Stomach (tissue), 9 donors: Measurements from ENCODE around the gene HPGD. TPM values are rescaled to one million over a fixed set of nuclear protein-coding genes. Genes with fewer than 3 reads are reported as not detected.
A peak's percentile ranks its signal among the peaks of the same experiment; 100 is the strongest.

Experiments used
- DNase-seq, 2 donors: peaks; one replicate each; pipeline versions ENCODE4 v3.0.0 to v3.0.0-alpha.2; 2013 to 2019
- H3K27ac ChIP-seq, 5 donors: fragments of 200-600 bp in 4 of 5; sonication (generic) in 4 of 5; one replicate each; pipeline ENCODE4 v1.5.1; 2013 to 2019; ENCODE audit warnings: mild to moderate bottlenecking in 1 of 5, moderate library complexity in 1 of 5
- H3K27me3 ChIP-seq, 3 donors: fragments of 200-600 bp; sonication (generic); one replicate each; pipeline ENCODE4 v1.5.1; 2017 to 2019; ENCODE audit warnings: mixed run types in 1 of 3
- H3K36me3 ChIP-seq, 4 donors: fragments of 200-600 bp; sonication (generic); 1 replicate in 3 of 4; 2 replicates in 1 of 4; pipeline ENCODE4 v1.5.1; 2016 to 2019
- H3K4me1 ChIP-seq, 4 donors: fragments of 200-600 bp; sonication (generic); one replicate each; pipeline ENCODE4 v1.5.1; 2016 to 2019
- H3K4me3 ChIP-seq, 4 donors: fragments of 200-600 bp; sonication (generic) in 3 of 4; one replicate each; pipeline ENCODE4 v1.5.1; 2016 to 2019; ENCODE audit warnings: mild to moderate bottlenecking in 1 of 4
- H3K9me3 ChIP-seq, 4 donors: fragments of 200-600 bp; sonication (generic); one replicate each; pipeline ENCODE4 v1.5.1; 2016 to 2019
- CTCF ChIP-seq, 7 experiments: fragments of 450-650 bp in 4 of 7; fragments of 200-600 bp in 3 of 7; sonication (generic) in 3 of 7; IDR thresholded peaks; one replicate each; pipeline ENCODE4 v1.5.1; 2016 to 2019; ENCODE audit warnings: antibody characterized with exemption in 7 of 7, control low read depth in 2 of 7, mild to moderate bottlenecking in 1 of 7
- EP300 ChIP-seq: sonication (generic); formaldehyde crosslinking; IDR thresholded peaks from one replicate; pipeline ENCODE4 v1.6.1; 2017; ENCODE audit warnings: antibody characterized with exemption
- POLR2A ChIP-seq, 4 donors: fragments of 450-650 bp; IDR thresholded peaks; one replicate each; pipeline ENCODE4 v1.6.1; 2016; ENCODE audit warnings: antibody characterized with exemption in 4 of 4, control low read depth in 2 of 4, mild to moderate bottlenecking in 1 of 4, moderate library complexity in 1 of 4
- POLR2AphosphoS5 ChIP-seq, 3 donors: sonication (generic); formaldehyde crosslinking; IDR thresholded peaks; one replicate each; pipeline ENCODE4 v1.6.1; 2016; ENCODE audit warnings: antibody characterized with exemption in 3 of 3
- WGBS, 5 donors: extraction: QIAGEN DNeasy Blood & Tissue Kit in 3 of 5; methylation state at CpG; one replicate each; pipeline versions ENCODE4 v1.1.5 to v1.1.7; 2013 to 2018; 5-methylcytosine and 5-hydroxymethylcytosine counted together
- intact Hi-C: fragments of 100-400 bp; cut with DNase I; formaldehyde crosslinking; loops from one replicate; pipeline ENCODE4 v1.15.1; 2023; ENCODE audit warnings: low total_unique reads
- polyA plus RNA-seq, 3 donors: library from polyadenylated mRNA; stranded (reverse); fragments of 200-250 nt; gene quantifications; one replicate each; pipeline ENCODE4 v1.2.3, GENCODE V29; 2013
- total RNA-seq, 5 donors: library from RNA; depleted of rRNA; stranded (reverse); fragments of >200 nt; gene quantifications; one replicate each; pipeline versions ENCODE4 v1.1.0 to v1.2.3, GENCODE V29; 2014 to 2016
- donor health status: healthy with polysubstance abuse.
- donor health status: Bipolar disorder and iron deficiency.
- donor health status: healthy.

The HPGD gene
- total and polyA plus RNA-seq, 8 donors, result 13.6 to 492 (median 51.0) TPM

DNA sequence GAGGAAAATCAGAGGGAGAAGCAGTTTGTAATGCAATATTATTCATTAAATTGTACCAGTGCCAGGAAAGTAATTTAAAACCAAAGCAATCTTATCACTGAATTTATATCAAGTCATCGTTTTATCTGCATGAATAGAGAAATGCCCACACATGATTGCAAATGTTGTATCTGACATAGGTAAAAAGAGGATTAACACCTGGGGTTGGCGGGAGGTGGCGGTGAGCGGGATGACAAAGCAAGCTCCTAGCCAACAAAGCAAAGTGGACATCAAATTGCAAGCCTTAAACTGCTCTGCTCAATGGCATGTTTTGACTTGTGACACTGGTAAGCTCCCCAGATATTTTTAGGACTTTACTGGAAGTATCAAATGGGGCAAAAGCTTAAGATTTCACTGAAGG, 16.4 kb downstream of the HPGD start:
- peaks cover 0 to 9% (median 0%) of the 10 kb centered on the region in 4 donors for H3K36me3 ChIP-seq
- no peaks in the 10 kb centered on the region for H3K9me3 ChIP-seq
- intact Hi-C loops, result no loop called here
- H3K4me3 ChIP-seq, result no peak overlapping the region
- TF ChIP-seq CTCF (IDR thresholded peaks at IDR 0.05) (no peak), POLR2A (IDR thresholded peaks at IDR 0.05) (no peak), POLR2AphosphoS5 (IDR thresholded peaks at IDR 0.05) (no peak), EP300 (no peak)
- no peaks in the 10 kb centered on the region for H3K27me3 ChIP-seq
- peaks cover 0 to 31% (median 15%) of the 10 kb centered on the region in 4 donors for H3K4me1 ChIP-seq
- H3K27ac ChIP-seq, result peak overlapping the region in 2 of 5 donors; percentile 33 to 39
- DNase-seq, result no peak
- 66 to 76% (median 69%) methylated on average over 4 of the region's 4 CpGs for WGBS, 5 donors

DNA sequence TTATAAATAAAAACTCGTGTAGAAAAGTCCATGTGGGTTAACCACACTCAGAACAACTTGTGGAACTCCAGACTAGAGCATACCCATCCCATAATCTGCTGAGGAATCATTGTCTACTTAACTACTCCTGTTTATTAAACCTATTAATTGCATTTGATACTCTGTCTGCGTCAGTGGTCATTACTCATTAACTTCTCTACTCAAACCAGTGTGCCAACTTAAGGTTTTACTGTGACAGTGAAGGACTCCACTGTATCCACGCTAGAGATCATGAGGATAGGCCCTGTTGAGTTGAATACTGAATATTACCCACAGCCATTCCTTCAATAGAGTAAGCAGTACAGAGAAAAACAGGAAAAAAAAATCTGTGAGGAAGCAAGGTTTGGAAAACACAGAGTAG, 17.3 kb downstream of the HPGD start:
- H3K9me3 ChIP-seq, result no peaks in the 10 kb centered on the region
- WGBS, 5 donors, result 28 to 41% (median 35%) methylated on average over 3 of the region's 3 CpGs
- H3K27ac ChIP-seq, result peak overlapping the region in 2 of 5 donors; percentile 33 to 39
- H3K27me3 ChIP-seq, result no peaks in the 10 kb centered on the region
- no peak overlapping the region for H3K4me3 ChIP-seq
- DNase-seq, result no peak
- H3K4me1 ChIP-seq, result peaks cover 0 to 39% (median 17%) of the 10 kb centered on the region in 4 donors
- H3K36me3 ChIP-seq, result peaks cover 0 to 9% (median 0%) of the 10 kb centered on the region in 4 donors
- intact Hi-C loops, result no loop called here
- TF ChIP-seq EP300 (no peak), POLR2A (IDR thresholded peaks at IDR 0.05) (no peak), CTCF (IDR thresholded peaks at IDR 0.05) (no peak), POLR2AphosphoS5 (IDR thresholded peaks at IDR 0.05) (no peak)

- H3K9me3 ChIP-seq, result no peaks in the 10 kb centered on the region
- H3K36me3 ChIP-seq, result peaks cover 0 to 9% (median 0%) of the 10 kb centered on the region in 4 donors
- H3K27ac ChIP-seq, result peak overlapping the region in 2 of 5 donors; percentile 34 to 36
- intact Hi-C loops, result no loop called here
- H3K4me1 ChIP-seq, result peaks cover 0 to 41% (median 20%) of the 10 kb centered on the region in 4 donors
- H3K4me3 ChIP-seq, result no peak overlapping the region
- 39 to 71% (median 54%) methylated on average over 3 of the region's 3 CpGs for WGBS, 5 donors
- TF ChIP-seq EP300, result no peak
- TF ChIP-seq POLR2A (IDR thresholded peaks at IDR 0.05), result no peak
- no peak for TF ChIP-seq POLR2AphosphoS5 (IDR thresholded peaks at IDR 0.05)
- no peak for TF ChIP-seq CTCF (IDR thresholded peaks at IDR 0.05)
- no peaks in the 10 kb centered on the region for H3K27me3 ChIP-seq
- no peak for DNase-seq
These were observed 19.1 kb downstream of the HPGD start for GRCh38 chr4:174503079-174503715.

DNA sequence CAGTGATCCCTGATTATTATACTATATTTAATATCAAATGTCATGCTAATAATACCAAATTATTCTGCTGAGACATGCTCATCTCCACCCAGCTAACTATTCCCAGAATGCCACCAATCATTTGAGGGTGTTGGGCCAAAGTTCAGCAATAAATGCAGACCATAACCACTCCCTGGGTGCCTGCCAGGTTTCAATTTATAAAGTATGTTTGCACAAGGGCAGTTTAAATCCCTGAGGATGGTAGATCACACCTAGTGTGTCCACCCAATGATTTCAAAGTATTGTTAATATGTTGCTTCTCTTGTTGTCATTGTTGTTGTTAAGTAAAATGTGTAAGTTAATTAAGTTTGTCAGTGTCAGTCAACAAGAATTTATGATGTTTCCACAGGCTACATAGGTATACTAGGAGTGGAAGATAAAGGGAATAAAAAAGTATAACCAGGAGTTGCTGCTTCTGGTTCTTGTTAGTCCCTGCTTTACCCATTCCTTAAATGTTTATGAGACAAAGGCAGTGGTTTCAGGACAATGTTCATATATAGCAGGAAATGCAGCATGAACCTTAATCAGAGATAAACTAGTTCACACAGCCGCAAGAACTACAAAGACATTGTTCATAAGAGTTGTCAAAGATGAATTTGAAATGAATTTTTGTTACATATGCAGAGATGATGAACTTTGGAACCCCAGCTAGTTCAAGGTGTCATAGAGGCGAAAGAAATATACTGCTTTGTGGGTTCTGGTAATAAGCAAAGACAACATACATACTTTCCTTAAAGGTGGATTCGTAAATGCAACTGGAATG, 25.5 kb downstream of the HPGD start:
- H3K4me1 ChIP-seq, result peaks cover 0 to 47% (median 24%) of the 10 kb centered on the region in 4 donors
- WGBS, 5 donors, result 25 to 65% (median 44%) methylated on average over 3 of the region's 3 CpGs
- TF ChIP-seq POLR2AphosphoS5 (IDR thresholded peaks at IDR 0.05), result no peak
- no peak for TF ChIP-seq CTCF (IDR thresholded peaks at IDR 0.05)
- TF ChIP-seq POLR2A (IDR thresholded peaks at IDR 0.05), result no peak
- no peak for TF ChIP-seq EP300
- H3K9me3 ChIP-seq, result no peaks in the 10 kb centered on the region
- H3K36me3 ChIP-seq, result peaks cover 0 to 23% (median 2%) of the 10 kb centered on the region in 4 donors
- intact Hi-C loops, result no loop called here
- H3K27me3 ChIP-seq, result no peaks in the 10 kb centered on the region
- peak overlapping the region in 2 of 5 donors; percentile 57 to 61 for H3K27ac ChIP-seq
- peak in 1 of 2 donors; percentile 51 for DNase-seq
- H3K4me3 ChIP-seq, result no peak overlapping the region
